ENCODE measurements around the gene HPSE2. TPM values are rescaled to one million over a fixed set of nuclear protein-coding genes. Genes with fewer than 3 reads are reported as not detected.

Gene HPSE2
- total RNA-seq, 1 experiment from 2014 or later, result not detected

- H3K27me3 Mint-ChIP-seq (ENCODE audit: insufficient read depth, unreplicated experiment), result no peaks in the 10 kb centered on the region
- DNase-seq, result no peak
- intact Hi-C loops (cut with micrococcal nuclease; ENCODE audit: unreplicated experiment), result no loop called here
- Histone ChIP-seq H3K4me1 (no peaks in the 10 kb centered on the region), H3K36me3 (ENCODE audit: control insufficient read depth, insufficient read depth, low read length) (peaks cover 1% of the 10 kb centered on the region), H3K9me3 (no peaks in the 10 kb centered on the region), H3K27me3 (replicated peaks; ENCODE audit: control insufficient read depth, insufficient read depth, low read length) (no peaks in the 10 kb centered on the region), H3K4me3 (ENCODE audit: low read depth, low read length) (no peak overlapping the region)
- no peak overlapping the region for H3K4me3 Mint-ChIP-seq (ENCODE audit: unreplicated experiment)
- no peak for TF ChIP-seq CTCF (IDR thresholded peaks at IDR 0.05; ENCODE audit: insufficient read depth in 1 of 2, low read depth in 1 of 2, low read length in 1 of 2, severe bottlenecking in 1 of 2, unreplicated experiment in 1 of 2)
- BruUV-seq (replicated peaks), result no TSS peak
- no peak overlapping the region for H3K27ac Mint-ChIP-seq (ENCODE audit: unreplicated experiment)
- ChIA-PET CTCF (no interaction called here), POLR2A (no interaction called here)
- peaks cover 9% of the 10 kb centered on the region for H3K36me3 Mint-ChIP-seq (ENCODE audit: insufficient read depth, unreplicated experiment)
- H3K9me3 Mint-ChIP-seq (ENCODE audit: unreplicated experiment), result no peaks in the 10 kb centered on the region
- no peaks in the 10 kb centered on the region for H3K4me1 Mint-ChIP-seq (ENCODE audit: low read depth, unreplicated experiment)
These were observed 805.2 kb downstream of the HPSE2 start for GRCh38 chr10:98430427-98430826.

DNA sequence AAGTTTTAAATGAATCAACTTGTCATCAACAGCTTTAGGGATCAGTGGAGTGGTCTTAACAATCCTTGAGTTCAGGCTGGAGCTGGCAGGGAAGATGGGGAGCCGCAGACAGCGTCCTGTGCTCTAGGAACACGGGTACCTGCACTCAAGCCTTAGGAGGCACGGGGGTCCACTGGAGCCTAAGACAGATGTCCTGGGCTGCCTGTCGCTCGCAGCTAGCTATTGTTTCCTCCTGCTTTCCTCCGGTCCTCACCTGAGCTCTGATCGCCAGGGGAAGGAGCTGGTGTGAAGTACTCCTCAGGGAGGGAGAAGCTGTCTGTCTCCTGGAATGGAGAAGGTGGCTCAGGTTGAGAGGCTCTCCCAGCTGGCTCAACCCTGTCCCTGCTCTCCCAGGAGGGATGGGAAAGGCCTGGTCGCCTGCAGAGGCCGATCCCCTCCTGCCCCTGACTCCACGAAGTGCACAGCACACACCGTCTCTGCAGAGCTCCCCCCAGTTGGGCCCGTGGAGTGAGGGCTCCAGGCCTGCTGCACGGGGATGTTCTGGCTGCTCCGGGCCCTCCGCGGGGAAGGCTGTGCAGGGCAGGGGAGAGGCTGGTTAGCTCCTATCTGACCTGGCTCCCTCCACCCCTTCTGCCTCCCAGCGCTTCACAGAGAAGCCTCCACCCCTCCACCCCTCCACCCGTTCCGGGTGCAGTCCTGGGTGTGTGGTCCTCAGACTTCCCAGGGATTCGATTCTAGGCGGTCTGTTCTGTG, 806.2 kb downstream of the HPSE2 start:
- DNase-seq, result no peak
- H3K4me3 ChIP-seq (ENCODE audit: low read depth, low read length), result no peak overlapping the region
- ChIA-PET CTCF (no interaction called here), POLR2A (no interaction called here)
- no peak for TF ChIP-seq CTCF (IDR thresholded peaks at IDR 0.05; ENCODE audit: insufficient read depth in 1 of 2, low read depth in 1 of 2, low read length in 1 of 2, severe bottlenecking in 1 of 2, unreplicated experiment in 1 of 2)
- Mint-ChIP-seq H3K9me3 (ENCODE audit: unreplicated experiment) (no peaks in the 10 kb centered on the region), H3K36me3 (ENCODE audit: insufficient read depth, unreplicated experiment) (peaks cover 9% of the 10 kb centered on the region), H3K27me3 (ENCODE audit: insufficient read depth, unreplicated experiment) (no peaks in the 10 kb centered on the region), H3K27ac (ENCODE audit: unreplicated experiment) (no peak overlapping the region), H3K4me3 (ENCODE audit: unreplicated experiment) (no peak overlapping the region), H3K4me1 (ENCODE audit: low read depth, unreplicated experiment) (no peaks in the 10 kb centered on the region)
- H3K27me3 ChIP-seq (replicated peaks; ENCODE audit: control insufficient read depth, insufficient read depth, low read length), result no peaks in the 10 kb centered on the region
- peaks cover 1% of the 10 kb centered on the region for H3K36me3 ChIP-seq (ENCODE audit: control insufficient read depth, insufficient read depth, low read length)
- intact Hi-C loops (cut with micrococcal nuclease; ENCODE audit: unreplicated experiment), result no loop called here
- no TSS peak for BruUV-seq (replicated peaks)
- no peaks in the 10 kb centered on the region for H3K9me3 ChIP-seq
- H3K4me1 ChIP-seq, result no peaks in the 10 kb centered on the region

GRCh38 chr10:98427011-98427515, 808.6 kb downstream of the HPSE2 start:
- POLR2A ChIA-PET, result no interaction called here
- Mint-ChIP-seq H3K36me3 (ENCODE audit: insufficient read depth, unreplicated experiment) (peaks cover 9% of the 10 kb centered on the region), H3K4me3 (ENCODE audit: unreplicated experiment) (no peak overlapping the region), H3K27me3 (ENCODE audit: insufficient read depth, unreplicated experiment) (no peaks in the 10 kb centered on the region), H3K4me1 (ENCODE audit: low read depth, unreplicated experiment) (no peaks in the 10 kb centered on the region), H3K27ac (ENCODE audit: unreplicated experiment) (no peak overlapping the region), H3K9me3 (ENCODE audit: unreplicated experiment) (no peaks in the 10 kb centered on the region)
- TF ChIP-seq CTCF (IDR thresholded peaks at IDR 0.05; ENCODE audit: insufficient read depth in 1 of 2, low read depth in 1 of 2, low read length in 1 of 2, severe bottlenecking in 1 of 2, unreplicated experiment in 1 of 2), result no peak
- no peaks in the 10 kb centered on the region for H3K9me3 ChIP-seq
- intact Hi-C loops (cut with micrococcal nuclease; ENCODE audit: unreplicated experiment), result no loop called here
- no TSS peak for BruUV-seq (replicated peaks)
- no peaks in the 10 kb centered on the region for H3K4me1 ChIP-seq
- CTCF ChIA-PET, result no interaction called here
- H3K4me3 ChIP-seq (ENCODE audit: low read depth, low read length), result no peak overlapping the region
- H3K27me3 ChIP-seq (replicated peaks; ENCODE audit: control insufficient read depth, insufficient read depth, low read length), result no peaks in the 10 kb centered on the region
- DNase-seq, result no peak
- no peaks in the 10 kb centered on the region; the same call in none of the 2 replicates for H3K36me3 ChIP-seq (ENCODE audit: control insufficient read depth, insufficient read depth, low read length)

Measured in Caco-2 (cell line).